Activated CD4-positive, alpha-beta T cell treated with anti-CD3 and anti-CD28 coated beads, Interleukin-2, amount 10 ng/mL, durations not matched to agents 7 days and 5 days (primary cell): ENCODE data around the gene PMEL. TPM values are rescaled to one million over a fixed set of nuclear protein-coding genes. Genes with fewer than 3 reads are reported as not detected.

Source experiments
- CTCF ChIA-PET: fragments of 350-600 bp; sonication (Branson Sonifier 250); formaldehyde crosslinking; loops from one replicate; lab custom pipeline; 2021; ENCODE audit warnings: antibody characterized with exemption; lab: Charles Lee
- POLR2A ChIA-PET: fragments of 350-600 bp; sonication (Branson Sonifier 250); formaldehyde crosslinking; loops from one replicate; lab custom pipeline; 2021; ENCODE audit warnings: antibody characterized with exemption; lab: Charles Lee
- DNase-seq: peaks from one replicate; pipeline ENCODE4 v3.0.0-alpha.2; 2020
- H3K27ac Mint-ChIP-seq: one replicate; pipeline ENCODE4 v1.8.0; 2021; ENCODE audit warnings: mild to moderate bottlenecking, moderate library complexity, mixed read lengths
- H3K27me3 Mint-ChIP-seq: one replicate; pipeline ENCODE4 v1.8.0; 2021; ENCODE audit warnings: mixed read lengths
- H3K36me3 Mint-ChIP-seq: one replicate; pipeline ENCODE4 v1.8.0; 2021; ENCODE audit warnings: low read depth, mixed read lengths
- H3K4me1 Mint-ChIP-seq: one replicate; pipeline ENCODE4 v1.8.0; 2021; ENCODE audit warnings: mixed read lengths
- H3K4me3 Mint-ChIP-seq: one replicate; pipeline ENCODE4 v1.8.0; 2021; ENCODE audit warnings: mild to moderate bottlenecking, moderate library complexity, mixed read lengths
- H3K9me3 Mint-ChIP-seq: one replicate; pipeline ENCODE4 v1.8.0; 2021; ENCODE audit warnings: mixed read lengths
- total RNA-seq, 2 experiments: library from RNA; stranded (reverse); gene quantifications; one replicate each; pipeline ENCODE4 v1.2.3, GENCODE V29; 2021

PMEL gene
- total RNA-seq, 2 experiments from 2014 or later: 0.37 TPM; not detected in 1

DNA sequence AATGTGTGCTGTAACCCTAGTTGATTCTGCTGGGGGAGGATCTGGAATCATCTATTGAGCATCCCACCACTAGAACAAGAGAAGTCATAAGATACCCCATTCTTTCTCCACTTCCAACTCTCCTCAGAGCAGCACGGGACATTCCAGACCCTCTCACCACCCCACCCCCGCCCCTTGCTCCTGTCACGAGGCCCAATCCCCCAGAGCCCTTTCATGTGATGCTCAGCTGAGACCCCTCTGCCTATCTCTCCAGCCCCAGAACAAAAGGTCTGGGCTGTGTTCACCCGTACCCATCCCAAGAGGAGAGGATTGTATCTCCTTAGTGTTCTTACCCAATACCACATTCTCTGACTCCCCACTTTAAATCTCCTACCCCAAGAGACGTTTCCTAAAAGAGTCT is 602 bp downstream of the PMEL start:
- Mint-ChIP-seq H3K4me1 (peaks cover 32% of the 10 kb centered on the region), H3K4me3 (peak overlapping the region; percentile 5), H3K27ac (no peak overlapping the region), H3K9me3 (no peaks in the 10 kb centered on the region), H3K27me3 (no peaks in the 10 kb centered on the region), H3K36me3 (peaks cover 17% of the 10 kb centered on the region)
- ChIA-PET POLR2A (no interaction called here), CTCF (interaction anchor here (0.7 kb wide), 1 partner anchor 213 kb away, joined by 3 read pairs; no protein-coding TSS in a partner anchor)
- no peak for DNase-seq

GRCh38 chr12:55963760-55964159 is 2.1 kb downstream of the PMEL start:
- no peaks in the 10 kb centered on the region for H3K27me3 Mint-ChIP-seq
- no peak overlapping the region for H3K27ac Mint-ChIP-seq
- DNase-seq: no peak
- POLR2A ChIA-PET: no interaction called here
- H3K36me3 Mint-ChIP-seq: peaks cover 12% of the 10 kb centered on the region
- H3K9me3 Mint-ChIP-seq: no peaks in the 10 kb centered on the region
- CTCF ChIA-PET: no interaction called here
- H3K4me1 Mint-ChIP-seq: peaks cover 27% of the 10 kb centered on the region
- H3K4me3 Mint-ChIP-seq: no peak overlapping the region

- Mint-ChIP-seq H3K4me1 (peaks cover 7% of the 10 kb centered on the region), H3K36me3 (peaks cover 30% of the 10 kb centered on the region), H3K27me3 (no peaks in the 10 kb centered on the region), H3K27ac (no peak overlapping the region), H3K4me3 (no peak overlapping the region), H3K9me3 (no peaks in the 10 kb centered on the region)
- ChIA-PET CTCF (interaction anchor here (0.6 to 2.1 kb wide), 6 partner anchors 16 to 218 kb away, joined by 3 to 7 read pairs (median 4); partner anchors contain the start of gene RAB5B), POLR2A (no interaction called here)
- DNase-seq: no peak
Measured at GRCh38 chr12:55957106-55957859, 8.6 kb downstream of the PMEL start.

DNA sequence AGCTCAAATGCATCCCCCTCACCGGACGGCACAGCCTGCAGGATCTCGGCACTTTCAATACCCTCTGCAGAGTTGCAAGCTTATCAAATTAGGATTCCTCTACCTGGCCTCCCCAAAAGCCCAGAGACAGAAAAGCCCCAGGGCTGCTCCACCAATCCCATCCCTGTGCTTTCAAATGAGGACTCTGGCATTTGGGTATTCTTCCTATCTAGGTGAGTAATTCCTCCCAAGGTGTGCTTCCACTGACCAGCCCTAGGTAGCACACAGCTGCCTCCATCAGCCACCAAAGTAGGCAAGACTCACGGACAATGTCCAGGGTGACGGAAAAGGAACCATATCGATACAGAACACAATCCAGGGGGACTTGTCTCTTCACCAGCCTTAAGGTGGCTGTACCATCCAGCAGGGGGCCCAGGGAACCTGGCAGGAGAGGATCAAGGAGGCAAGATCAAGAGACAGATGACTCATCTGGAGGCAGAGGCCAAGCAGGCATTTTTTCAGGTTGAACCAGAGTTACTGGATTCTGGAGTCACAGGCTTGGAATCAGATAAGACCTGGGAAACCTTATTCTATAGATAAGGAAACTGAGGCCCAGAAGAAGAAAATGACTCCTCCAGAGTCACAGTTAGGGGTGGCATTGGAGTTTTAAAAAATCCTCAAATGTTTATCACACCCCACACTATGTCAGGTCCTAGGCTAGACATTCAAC is 9.9 kb downstream of the PMEL start:
- Mint-ChIP-seq H3K36me3 (peaks cover 44% of the 10 kb centered on the region), H3K9me3 (no peaks in the 10 kb centered on the region), H3K27me3 (no peaks in the 10 kb centered on the region), H3K27ac (peak overlapping the region; percentile 51), H3K4me3 (no peak overlapping the region), H3K4me1 (peaks cover 7% of the 10 kb centered on the region)
- DNase-seq: peak; percentile 68
- ChIA-PET CTCF (interaction anchor here (0.7 to 2.3 kb wide), 7 partner anchors 12 to 135 kb away, joined by 3 to 6 read pairs (median 3); partner anchors contain the start of genes DNAJC14 and RAB5B), POLR2A (no interaction called here)

DNA sequence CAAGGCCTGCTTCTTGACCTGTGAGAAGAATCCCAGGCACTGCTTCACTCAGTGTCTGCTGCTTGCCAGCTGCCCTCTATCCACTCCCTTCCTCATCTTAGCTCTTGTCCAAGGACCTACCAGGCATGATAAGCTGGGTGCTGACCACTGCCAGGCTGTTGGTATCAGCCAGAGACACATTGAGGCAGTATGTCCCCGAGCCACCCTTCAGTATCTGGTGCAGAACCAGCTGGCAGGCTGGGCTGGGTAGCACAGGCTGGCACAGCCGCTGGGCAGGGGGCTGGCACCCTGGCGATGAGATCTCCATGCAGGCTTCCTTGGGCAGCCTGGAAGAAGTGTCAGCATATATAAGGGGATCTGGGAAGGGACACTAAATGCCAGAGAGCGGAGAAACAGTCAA is 10.5 kb downstream of the PMEL start:
- H3K27me3 Mint-ChIP-seq: no peaks in the 10 kb centered on the region
- peaks cover 7% of the 10 kb centered on the region for H3K4me1 Mint-ChIP-seq
- no peak for DNase-seq
- H3K36me3 Mint-ChIP-seq: peaks cover 44% of the 10 kb centered on the region
- ChIA-PET POLR2A (no interaction called here), CTCF (interaction anchor here (1.0 to 2.3 kb wide), 5 partner anchors 12 to 135 kb away, joined by 3 to 6 read pairs (median 4); partner anchors contain the start of gene DNAJC14)
- no peak overlapping the region for H3K4me3 Mint-ChIP-seq
- peak overlapping the region; percentile 10 for H3K27ac Mint-ChIP-seq
- H3K9me3 Mint-ChIP-seq: no peaks in the 10 kb centered on the region

DNA sequence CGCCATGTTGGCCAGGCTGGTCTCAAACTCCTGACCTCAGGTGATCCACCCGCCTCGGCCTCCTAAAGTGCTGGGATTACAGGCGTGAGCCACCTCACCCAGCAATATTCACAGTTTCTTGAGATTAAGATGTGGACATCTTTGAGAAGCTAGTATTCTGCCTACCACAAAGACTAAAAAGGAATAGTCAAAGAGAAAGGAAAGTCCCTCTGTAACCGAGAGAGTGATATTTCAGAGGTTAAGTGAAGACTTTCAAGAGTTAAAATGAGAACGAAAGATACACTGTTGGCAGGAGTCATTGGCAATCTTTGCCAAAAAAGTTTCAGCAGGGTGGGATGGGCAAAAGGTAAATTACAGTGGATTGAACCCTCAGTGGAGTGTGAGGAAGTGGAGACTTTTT is 19.3 kb downstream of the PMEL start:
- no peaks in the 10 kb centered on the region for H3K27me3 Mint-ChIP-seq
- peaks cover 71% of the 10 kb centered on the region for H3K36me3 Mint-ChIP-seq
- H3K4me1 Mint-ChIP-seq: peaks cover 31% of the 10 kb centered on the region
- peak overlapping the region; percentile 15 for H3K27ac Mint-ChIP-seq
- no peaks in the 10 kb centered on the region for H3K9me3 Mint-ChIP-seq
- ChIA-PET CTCF (interaction anchor here (0.6 to 2.3 kb wide), 3 partner anchors 14 to 338 kb away, joined by 3 to 7 read pairs (median 4); no protein-coding TSS in a partner anchor), POLR2A (no interaction called here)
- H3K4me3 Mint-ChIP-seq: no peak overlapping the region
- DNase-seq: no peak

DNA sequence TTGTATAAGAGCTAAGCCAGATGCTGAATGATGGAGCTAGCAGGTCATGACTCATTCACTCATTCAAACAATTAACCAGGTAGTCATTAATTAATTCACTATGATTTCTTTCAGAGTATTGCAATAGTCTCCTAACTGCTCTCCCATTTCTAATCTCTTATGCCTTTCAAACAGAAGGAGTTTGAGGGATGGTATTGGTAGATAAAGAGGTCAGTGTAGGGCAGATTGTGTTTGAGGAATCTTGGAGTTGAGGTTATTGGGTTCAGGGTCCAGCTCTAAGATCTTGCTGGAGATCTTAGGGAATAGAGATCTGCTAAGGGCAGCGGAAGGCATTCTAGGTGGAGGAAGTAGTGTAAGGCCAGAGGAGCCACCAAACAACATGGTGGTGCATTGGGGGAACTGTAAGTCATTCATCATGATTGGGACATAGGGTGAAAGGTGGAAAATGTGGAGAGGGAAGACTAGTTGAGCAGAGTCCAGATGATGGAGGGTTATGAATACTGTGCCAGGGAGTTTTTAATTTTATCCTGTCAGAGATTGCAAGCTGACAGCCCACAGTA is 23.2 kb downstream of the PMEL start:
- Mint-ChIP-seq H3K4me3 (no peak overlapping the region), H3K4me1 (peaks cover 63% of the 10 kb centered on the region), H3K36me3 (peaks cover 91% of the 10 kb centered on the region), H3K27me3 (no peaks in the 10 kb centered on the region), H3K9me3 (no peaks in the 10 kb centered on the region), H3K27ac (peak overlapping the region; percentile 7)
- ChIA-PET POLR2A (no interaction called here), CTCF (interaction anchor here (0.6 to 7.0 kb wide), 4 partner anchors 9 to 140 kb away, joined by 3 to 45 read pairs (median 4); partner anchors contain the start of genes PYM1 and SUOX)
- DNase-seq: no peak

GRCh38 chr12:55942055-55942454 is 23.8 kb downstream of the PMEL start:
- Mint-ChIP-seq H3K4me1 (peaks cover 67% of the 10 kb centered on the region), H3K27me3 (no peaks in the 10 kb centered on the region), H3K9me3 (no peaks in the 10 kb centered on the region), H3K27ac (no peak overlapping the region), H3K36me3 (peaks cover 92% of the 10 kb centered on the region), H3K4me3 (no peak overlapping the region)
- ChIA-PET CTCF (interaction anchor here (0.8 to 7.0 kb wide), 3 partner anchors 9 to 55 kb away, joined by 3 to 45 read pairs (median 5); partner anchors contain the start of genes PYM1 and SUOX), POLR2A (no interaction called here)
- DNase-seq: no peak

DNA sequence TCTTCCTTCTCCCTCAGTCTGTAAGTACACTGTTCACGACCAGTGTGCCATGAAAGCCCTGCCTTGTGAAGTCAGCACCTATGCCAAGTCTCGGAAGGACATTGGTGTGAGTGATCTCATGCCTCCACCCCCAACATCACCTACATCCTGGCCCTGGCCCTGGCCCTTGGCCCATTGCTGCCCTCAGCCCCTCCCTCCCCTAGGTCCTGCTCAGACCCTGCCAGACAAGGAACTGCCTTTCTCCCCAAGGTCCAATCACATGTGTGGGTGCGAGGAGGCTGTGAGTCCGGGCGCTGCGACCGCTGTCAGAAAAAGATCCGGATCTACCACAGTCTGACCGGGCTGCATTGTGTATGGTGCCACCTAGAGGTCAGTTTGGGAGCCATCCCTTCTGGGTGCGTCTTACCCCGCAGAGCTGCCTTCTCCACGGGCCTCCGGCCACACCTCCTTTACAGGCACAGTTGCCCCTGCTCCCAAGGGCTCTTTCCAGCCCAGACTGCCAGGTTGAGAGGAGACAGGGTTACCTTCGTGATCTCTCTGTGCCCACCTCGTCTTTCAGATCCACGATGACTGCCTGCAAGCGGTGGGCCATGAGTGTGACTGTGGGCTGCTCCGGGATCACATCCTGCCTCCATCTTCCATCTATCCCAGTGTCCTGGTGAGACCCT is 25.6 kb downstream of the PMEL start:
- peak overlapping the region; percentile 36 for H3K4me3 Mint-ChIP-seq
- no peaks in the 10 kb centered on the region for H3K9me3 Mint-ChIP-seq
- CTCF ChIA-PET: interaction anchor here (0.6 to 7.0 kb wide), 30 partner anchors 8 to 210 kb away, joined by 3 to 45 read pairs (median 3); partner anchors contain the start of genes DNAJC14, ESYT1, ORMDL2 and PYM1
- H3K27ac Mint-ChIP-seq: peak overlapping the region; percentile 73
- peaks cover 80% of the 10 kb centered on the region for H3K4me1 Mint-ChIP-seq
- H3K27me3 Mint-ChIP-seq: no peaks in the 10 kb centered on the region
- POLR2A ChIA-PET: interaction anchor here (0.6 kb wide), 1 partner anchor 10 kb away, joined by 3 read pairs; no protein-coding TSS in a partner anchor
- peak; percentile 90 for DNase-seq
- H3K36me3 Mint-ChIP-seq: peaks cover 94% of the 10 kb centered on the region

GRCh38 chr12:55938826-55939501 is 26.9 kb downstream of the PMEL start:
- DNase-seq: no peak
- ChIA-PET CTCF (interaction anchor here (0.6 to 7.0 kb wide), 18 partner anchors 7 to 199 kb away, joined by 3 to 45 read pairs (median 3); partner anchors contain the start of genes DNAJC14, ESYT1, ORMDL2 and PYM1), POLR2A (interaction anchor here (0.9 kb wide), 1 partner anchor 10 kb away, joined by 3 read pairs; no protein-coding TSS in a partner anchor)
- Mint-ChIP-seq H3K27ac (peak overlapping the region; percentile 73), H3K4me3 (no peak overlapping the region), H3K36me3 (peaks cover 95% of the 10 kb centered on the region), H3K4me1 (peaks cover 87% of the 10 kb centered on the region), H3K27me3 (no peaks in the 10 kb centered on the region), H3K9me3 (no peaks in the 10 kb centered on the region)

- peaks cover 95% of the 10 kb centered on the region for H3K36me3 Mint-ChIP-seq
- peak overlapping the region; percentile 89 for H3K27ac Mint-ChIP-seq
- peaks cover 90% of the 10 kb centered on the region for H3K4me1 Mint-ChIP-seq
- ChIA-PET POLR2A (no interaction called here), CTCF (interaction anchor here (0.6 to 7.0 kb wide), 4 partner anchors 11 to 1593 kb away, joined by 3 to 45 read pairs (median 3); partner anchors contain the start of gene PYM1)
- no peaks in the 10 kb centered on the region for H3K9me3 Mint-ChIP-seq
- no peak for DNase-seq
- no peaks in the 10 kb centered on the region for H3K27me3 Mint-ChIP-seq
- H3K4me3 Mint-ChIP-seq: no peak overlapping the region
Measured at GRCh38 chr12:55937981-55938380, 27.9 kb downstream of the PMEL start.
